GM12872 (cell line): ENCODE measurements around the gene ERC1.

Source experiments
- CTCF ChIP-seq: IDR thresholded peaks from 3 replicates; pipeline ENCODE4 v1.5.1; 2011; ENCODE audit warnings: low read depth, mild to moderate bottlenecking, low read length, moderate library complexity; ENCODE audit not compliant: insufficient read depth

The ERC1 gene

GRCh38 chr12:1479645-1480044 is 488.6 kb downstream of the ERC1 start:
- no peak for TF ChIP-seq CTCF

- no peak for TF ChIP-seq CTCF
These were observed 490.3 kb downstream of the ERC1 start for GRCh38 chr12:1481326-1481725.

DNA sequence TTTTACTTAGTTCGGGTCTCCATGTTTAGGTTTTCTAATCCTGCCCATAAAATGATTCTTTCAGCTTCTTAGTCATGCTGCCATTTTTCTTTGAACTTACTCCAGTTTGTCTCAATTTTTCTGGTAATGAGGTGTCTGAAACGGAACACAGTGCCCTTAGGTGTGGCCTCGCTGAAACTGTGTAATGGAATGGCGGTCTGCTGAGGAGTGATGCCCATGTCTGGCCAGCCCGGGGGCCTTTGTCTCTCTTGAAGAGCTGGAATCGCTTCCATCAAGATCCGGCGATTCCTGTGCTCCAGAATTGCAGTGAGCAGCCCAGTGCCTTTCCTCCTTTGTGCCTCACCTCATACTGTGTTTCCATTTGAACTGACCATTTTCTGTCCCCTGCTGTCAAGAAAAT is 490.9 kb downstream of the ERC1 start:
- TF ChIP-seq CTCF = no peak

- TF ChIP-seq CTCF = no peak
These were observed 497.9 kb downstream of the ERC1 start for GRCh38 chr12:1488908-1489381.

- no peak for TF ChIP-seq CTCF
These were observed 501.1 kb downstream of the ERC1 start for GRCh38 chr12:1491983-1492697.

GRCh38 chr12:1493781-1494565 is 502.9 kb downstream of the ERC1 start:
- TF ChIP-seq CTCF = no peak

- TF ChIP-seq CTCF = no peak
These were observed 503.8 kb downstream of the ERC1 start for GRCh38 chr12:1494856-1495255.
